ENCODE results near the gene ARHGAP31. TPM values are rescaled to one million over a fixed set of nuclear protein-coding genes. Genes with fewer than 3 reads are reported as not detected.
"Not testable (repeated sequence)": the region's sequence is repeated elsewhere in the genome, so short reads cannot be mapped to it uniquely, and the experiment has no call there.

The ARHGAP31 gene
- total RNA-seq, 1 donor from 2014 or later: 25.4 TPM

DNA sequence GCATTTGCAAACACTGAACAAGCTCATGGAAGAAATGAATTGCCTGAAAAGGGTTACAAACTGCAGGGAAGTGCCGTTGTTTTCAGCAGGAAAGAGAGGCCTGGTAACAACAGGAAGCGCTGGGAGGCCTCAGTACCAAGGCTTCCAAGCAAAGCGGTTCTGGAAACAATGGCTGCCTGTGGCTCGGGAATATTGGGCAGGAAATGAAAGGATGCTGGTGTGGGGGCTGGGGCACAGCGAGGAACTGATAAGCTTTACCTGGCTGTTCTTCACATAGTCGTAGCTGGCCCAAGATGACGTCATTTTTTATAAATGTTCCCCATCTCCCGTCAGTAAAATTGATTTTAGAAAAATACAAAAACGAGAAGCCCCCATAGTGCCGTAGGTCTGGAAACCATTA, 55.9 kb downstream of the ARHGAP31 start:
- DNase-seq (ENCODE audit: low spot score): no peak

DNA sequence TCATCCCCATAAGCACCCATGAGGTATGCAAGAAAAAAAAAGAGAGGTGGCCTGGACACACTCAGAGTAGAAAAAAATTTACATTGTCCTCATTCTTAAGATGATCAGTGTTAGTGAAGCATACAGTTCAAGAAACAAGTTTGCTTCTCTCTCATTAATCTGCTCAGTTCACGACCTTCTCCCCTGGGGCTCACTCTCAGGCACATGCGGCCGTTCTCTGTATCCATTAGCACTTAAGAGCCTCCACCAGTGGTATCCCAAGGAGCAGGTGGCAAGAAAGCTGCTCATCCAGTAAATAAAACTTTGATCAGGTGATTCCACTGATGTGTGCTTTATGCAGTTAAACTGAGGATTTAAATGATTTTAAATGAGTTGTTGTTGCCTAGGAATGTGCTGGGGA, 57.4 kb downstream of the ARHGAP31 start:
- no peak for DNase-seq (ENCODE audit: low spot score)

DNA sequence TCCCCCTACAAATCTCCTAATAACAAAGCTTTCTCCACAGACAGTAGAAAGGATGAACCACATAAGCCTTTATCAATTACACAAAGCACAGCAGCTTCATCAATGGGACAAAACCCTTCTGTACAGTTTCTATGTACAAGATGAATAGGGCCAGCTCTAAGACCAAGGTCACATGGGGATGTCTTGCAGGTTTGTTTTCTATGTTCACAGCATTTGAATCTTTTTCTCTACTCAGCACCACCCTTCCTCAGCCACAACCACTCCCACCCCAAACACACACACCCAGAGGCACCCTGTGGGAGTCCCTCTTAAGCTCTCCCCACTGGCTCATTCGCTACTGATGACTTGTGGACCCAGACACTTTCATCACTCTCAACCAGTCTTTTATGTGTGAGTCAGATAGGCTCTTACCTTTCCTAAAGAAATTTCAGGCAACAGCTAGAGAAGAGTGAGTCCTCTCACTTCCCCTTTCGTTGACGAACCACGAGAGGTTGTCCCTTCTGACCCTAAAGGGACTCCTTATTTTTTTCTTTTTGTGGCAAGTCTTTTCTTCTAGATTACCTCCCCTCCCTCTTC, 57.9 kb downstream of the ARHGAP31 start:
- DNase-seq (ENCODE audit: low spot score): no peak

DNA sequence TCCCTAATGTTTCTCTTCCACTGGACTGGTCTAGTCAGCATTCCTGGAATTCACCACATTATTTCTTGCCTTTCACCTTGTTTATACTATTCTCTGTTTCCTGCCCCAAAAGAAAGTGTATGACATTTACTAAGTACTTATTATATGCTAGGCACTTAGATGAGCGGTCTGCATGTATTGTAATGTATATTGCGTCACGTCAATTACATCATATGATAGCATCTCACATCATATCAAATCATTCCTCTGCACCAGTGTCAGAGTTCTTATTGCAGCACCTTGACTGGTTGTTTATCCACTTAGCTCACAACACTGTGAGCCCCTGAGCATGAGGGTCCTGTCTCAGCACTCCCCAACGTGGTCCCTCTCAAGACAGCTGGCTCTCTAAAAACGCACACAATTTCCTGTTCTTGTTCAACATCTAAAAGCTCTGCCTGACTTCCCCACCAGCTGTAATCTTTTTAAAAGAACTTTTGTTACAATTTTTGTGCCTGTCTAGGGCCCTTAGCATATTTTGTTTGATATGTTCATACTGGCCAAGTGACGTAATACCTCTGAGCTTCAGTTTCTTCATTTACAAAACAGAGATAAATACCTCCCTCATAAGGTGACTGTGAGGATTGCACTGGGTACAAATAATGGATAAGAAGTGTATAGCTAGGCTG, 58.8 kb downstream of the ARHGAP31 start:
- no peak for DNase-seq (ENCODE audit: low spot score)

DNA sequence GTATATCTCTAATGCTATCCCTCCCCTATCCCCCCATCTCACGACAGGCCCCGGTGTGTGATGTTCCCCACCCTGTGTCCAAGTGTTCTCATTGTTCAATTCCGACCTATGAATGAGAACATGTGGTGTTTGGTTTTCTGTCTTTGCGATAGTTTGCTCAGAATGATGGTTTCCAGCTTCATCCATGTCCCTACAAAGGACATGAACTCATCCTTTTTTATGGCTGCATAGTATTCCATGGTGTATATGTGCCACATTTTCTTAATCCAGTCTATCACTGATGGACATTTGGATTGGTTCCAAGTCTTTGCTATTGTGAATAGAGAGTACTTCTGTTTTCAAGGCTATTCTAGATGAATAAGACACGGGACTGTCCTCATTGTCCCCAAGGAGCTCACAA, 61.4 kb downstream of the ARHGAP31 start:
- DNase-seq (ENCODE audit: low spot score): not testable (repeated sequence)

DNA sequence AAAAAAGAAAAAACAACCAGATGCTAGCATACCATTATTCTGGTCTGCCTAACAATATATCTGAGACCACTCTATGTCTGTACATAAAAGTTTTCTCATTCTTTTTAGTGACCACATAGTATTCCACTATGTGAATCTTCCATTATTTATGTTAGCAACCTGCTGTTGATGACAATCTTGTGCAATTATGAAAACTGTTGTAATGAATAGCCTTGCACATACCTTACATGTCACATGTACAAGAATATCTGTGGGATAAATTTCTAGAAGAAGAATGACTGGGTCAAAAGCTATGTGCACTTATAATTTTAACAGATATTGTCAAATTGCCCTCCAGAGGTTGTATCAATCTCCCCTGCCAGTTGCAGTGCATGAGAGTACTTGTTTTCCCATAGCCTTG, 62.5 kb downstream of the ARHGAP31 start:
- DNase-seq (ENCODE audit: low spot score): no peak

DNA sequence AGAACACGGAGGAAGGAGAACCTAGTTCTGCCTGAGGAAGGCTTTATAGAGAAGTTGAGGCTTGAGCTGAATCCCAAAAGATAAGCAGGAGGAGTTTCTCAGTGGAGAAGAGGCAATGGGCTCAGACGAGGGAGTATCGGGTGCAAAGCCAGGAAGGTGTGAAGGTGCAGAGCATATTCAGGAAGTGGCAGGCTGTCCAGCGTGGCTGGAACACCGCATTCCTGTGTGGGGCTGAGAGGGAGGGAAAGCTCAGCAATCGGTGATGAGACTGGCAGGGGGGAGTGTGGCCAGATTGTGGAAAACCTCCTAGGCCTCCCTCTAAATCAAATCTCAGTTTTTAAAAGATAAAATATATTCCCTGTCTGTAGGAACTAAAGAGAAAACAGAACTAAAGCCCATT, 63.0 kb downstream of the ARHGAP31 start:
- no peak for DNase-seq (ENCODE audit: low spot score)

DNA sequence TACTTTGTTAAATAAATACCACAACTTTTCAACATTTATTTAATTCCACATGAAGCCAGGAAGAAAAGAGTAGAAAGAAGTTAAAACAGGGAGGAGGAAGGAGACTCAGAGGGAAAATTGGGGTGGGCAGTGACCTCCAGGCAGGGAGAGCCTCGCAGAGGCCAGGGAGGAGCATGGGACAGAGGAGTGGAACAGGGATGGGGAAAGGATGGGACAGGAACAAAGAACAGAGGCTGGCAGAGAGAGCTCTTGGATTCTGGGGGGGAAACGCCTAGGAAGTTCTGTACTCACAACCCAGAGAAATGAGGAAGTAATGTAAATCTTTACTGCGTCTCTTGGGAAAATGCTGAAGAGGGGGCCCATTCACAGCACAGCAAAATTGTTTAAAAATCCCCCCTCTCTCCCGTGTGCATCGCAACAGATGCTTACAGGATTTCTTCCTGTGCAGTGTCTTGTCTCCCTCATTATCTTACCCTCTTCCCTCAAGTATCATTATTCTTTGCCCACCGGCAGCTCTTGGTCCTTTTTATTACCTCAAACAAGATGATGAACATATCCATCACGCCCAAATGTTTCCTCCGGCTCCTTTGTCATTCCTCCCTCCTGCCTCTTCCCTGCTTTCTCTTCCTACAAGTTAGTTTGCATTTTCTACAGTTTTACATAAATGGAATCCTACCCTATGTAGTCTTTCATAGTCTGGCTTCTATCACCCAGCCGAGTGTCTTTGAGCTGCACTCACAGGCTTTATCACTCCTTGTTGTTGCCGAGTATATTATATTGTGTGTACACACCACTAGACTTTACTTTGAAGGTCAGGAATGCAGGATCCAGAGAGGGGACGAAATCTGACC, 65.5 kb downstream of the ARHGAP31 start:
- no peak for DNase-seq (ENCODE audit: low spot score)

DNA sequence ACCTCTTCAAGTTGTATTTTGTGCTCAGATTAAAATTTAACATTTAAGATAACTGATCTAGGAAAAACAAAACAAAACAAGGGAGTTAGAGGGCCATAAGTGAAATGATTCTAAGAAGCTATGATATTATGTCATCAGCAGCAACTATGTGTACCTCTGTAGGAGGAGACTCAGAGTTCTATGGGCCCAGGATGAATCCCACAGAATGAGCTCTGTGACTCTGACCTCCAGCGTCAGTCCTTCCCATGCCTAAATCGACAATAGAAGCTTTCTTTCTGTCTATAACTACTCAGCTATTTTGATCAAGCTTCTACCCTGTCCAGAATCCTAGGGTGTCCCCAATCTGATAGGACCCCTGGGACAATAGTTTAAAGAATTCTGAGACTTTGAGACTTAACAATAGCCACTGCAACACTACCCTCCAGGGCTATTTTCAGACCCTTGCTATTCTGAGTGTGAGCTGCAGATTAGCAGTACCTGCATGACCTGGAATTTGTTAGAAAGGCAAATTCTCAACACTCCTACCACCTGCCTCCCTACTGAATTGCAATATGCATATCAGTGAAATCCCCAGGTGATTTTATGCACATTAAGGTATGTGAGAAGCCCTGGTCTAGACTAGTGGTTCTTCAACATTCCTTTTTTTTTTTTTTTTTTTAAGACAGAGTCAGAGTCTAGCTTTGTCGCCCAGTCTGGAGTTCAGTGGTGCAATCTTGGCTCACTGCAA, 66.7 kb downstream of the ARHGAP31 start:
- DNase-seq (ENCODE audit: low spot score): no peak

DNA sequence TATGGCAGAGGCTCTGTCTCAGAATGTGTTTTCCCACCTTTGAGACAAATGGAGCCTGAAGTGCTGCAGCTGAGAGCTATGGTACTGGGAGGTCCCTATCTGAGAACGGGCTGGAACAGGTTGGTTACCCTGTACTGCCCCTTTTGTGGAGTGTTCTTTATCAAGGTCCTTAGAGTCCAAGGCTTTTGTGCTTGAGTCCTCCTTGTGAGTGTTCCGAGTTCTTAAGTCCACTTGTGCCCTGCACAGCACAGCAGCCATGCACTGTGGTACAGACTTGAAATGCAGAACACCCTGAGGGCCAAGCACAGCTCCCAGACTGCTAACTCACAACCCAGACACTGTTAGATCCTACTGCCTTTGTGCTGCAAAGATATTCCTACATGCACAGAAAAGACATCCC, 67.8 kb downstream of the ARHGAP31 start:
- DNase-seq (ENCODE audit: low spot score): no peak

DNA sequence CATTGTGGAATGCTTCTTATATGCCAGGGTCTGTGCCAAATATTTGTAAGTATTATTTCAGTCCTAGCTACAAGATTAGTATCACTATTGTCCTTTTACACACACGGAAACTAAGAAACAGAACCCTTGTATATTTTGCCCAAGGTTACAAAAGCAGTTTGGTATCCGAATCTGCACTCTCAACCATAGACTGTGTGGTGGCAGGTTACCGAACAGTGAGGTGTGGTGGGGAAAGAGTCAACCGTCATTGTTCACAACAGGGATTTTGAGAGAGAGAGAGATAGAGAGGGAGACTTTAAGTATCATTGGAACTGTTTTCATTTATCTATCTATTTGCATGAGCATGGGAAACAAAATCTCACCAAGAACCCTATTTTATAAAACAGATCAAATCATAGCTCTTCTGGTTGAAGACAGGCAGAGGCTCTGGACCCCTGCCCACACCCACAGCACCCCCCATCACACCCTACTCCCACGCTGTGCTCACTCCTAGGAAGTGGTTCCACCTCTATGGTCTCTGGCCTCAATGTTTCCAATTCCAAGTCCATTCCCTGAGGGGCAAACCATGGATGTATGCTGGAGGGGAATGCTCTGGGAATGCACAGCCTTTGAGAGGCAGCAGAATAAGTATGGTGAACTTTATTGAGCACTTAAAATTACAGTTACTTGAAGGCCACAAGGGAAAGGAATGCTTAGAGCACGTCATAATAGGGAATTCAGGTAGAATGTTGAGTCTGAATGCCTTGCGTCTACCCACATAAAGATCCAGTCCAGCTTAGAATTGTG, 69.0 kb downstream of the ARHGAP31 start:
- no peak for DNase-seq (ENCODE audit: low spot score)

DNA sequence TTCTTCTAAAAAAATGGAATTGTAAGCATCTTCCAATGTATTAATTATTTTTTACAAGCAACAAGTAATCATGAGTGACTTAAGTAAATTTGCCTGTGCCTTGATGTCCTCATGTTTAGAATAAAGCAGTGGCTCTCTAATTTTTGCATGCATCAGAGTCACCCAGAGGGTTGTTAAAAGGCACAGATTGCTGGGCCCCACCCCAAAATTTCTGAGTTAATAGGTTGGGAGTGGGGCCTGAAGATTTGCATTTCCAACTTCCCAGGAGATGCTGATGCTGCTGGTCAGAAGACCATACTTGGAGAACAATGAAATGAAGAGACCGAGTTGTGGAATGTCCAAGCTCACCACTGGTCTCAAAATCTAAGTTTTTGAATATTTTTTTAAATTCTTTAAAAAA, 70.2 kb downstream of the ARHGAP31 start:
- no peak for DNase-seq (ENCODE audit: low spot score)

DNA sequence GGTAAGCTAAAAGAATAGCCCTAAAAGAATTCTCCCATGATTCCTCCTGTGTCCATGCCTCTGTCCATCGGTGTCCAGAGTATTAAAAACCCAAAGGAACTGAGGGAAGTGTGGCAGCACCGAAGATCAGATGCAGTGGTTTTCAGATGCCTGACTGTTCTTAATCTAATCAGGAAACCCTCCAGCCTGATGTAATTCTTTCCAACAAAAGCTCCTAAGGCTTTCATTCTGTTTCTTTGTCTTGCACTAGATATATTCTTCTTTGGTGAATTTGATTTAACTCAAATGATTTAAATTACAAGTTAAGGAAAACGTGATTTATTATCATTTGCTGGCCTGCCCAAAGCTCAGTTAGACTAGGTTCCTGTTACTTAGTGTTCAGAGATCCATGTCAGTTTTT, 71.2 kb downstream of the ARHGAP31 start:
- no peak for DNase-seq (ENCODE audit: low spot score)

DNA sequence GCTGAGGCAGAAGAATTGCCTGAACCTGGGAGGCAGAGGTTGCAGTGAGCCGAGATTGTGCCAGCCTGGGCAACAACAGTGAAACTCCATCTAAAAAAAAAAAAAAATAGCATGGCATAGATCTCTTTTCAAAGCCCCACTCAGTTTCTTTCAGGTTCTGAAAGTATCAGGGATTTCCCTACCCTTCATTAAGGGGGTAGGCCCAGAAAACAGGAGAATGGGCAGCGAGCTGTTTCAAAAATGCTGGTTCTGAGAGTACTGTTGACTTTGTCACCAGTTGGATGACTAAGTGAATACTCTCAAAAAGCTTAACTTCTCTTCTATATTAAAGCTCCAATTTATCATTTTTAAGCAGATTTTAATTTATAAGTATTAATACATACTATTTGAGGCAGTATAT, 72.8 kb downstream of the ARHGAP31 start:
- no peak for DNase-seq (ENCODE audit: low spot score)

DNA sequence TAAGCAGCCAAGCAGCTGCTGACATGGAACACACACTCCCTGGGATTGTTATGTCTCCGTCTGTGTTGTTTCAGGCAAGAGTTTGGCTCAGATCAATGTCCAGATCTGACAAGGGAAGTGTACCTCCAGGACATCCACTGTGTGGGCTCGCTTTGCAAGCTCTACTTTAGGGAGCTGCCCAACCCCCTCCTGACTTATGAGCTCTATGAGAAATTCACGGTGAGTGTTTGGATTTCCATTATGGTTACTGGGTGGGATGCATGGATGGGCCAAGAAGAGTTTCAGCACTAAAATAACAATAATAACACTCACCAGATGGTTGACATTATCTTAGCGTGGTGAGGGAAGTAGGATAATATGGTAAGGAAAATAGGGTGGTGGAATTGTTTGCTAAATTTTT, 74.1 kb downstream of the ARHGAP31 start:
- DNase-seq (ENCODE audit: low spot score): no peak

DNA sequence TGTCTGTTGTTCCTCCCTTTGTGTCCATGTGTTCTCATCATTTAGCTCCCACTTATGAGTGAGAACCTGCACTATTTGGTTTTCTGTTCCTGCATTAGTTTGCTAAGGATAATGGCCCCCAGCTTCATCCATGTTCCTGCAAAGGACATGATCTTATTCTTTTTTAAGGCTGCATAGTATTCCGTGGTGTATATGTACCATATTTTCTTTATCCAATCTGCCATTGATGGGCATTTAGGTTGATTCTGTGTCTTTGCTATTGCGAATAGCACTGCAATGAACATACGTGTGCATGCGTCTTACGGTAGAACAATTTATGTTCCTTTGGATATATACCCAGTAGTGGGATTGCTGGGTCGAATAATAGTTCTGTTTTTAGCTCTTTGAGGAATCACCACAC, 77.6 kb downstream of the ARHGAP31 start:
- not testable (repeated sequence) for DNase-seq (ENCODE audit: low spot score)

DNA sequence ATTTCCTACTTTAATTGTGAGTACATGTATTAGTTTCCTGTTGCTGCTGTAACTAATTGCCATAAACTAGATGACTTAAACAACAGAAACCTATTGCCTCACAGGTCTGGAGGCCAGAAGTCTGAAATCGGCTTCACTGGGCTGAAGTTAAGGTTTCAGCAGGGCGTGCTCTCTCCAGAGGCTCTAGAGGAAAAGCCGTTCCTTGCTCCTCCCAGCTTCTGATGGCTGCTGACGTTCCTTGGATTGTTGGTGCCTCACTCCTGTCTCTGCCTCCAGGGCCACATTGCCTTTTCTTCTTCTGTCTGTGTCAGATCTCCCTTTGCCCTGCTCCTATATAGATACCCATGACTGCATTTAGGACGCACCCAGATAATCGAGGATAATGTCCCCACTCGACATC, 80.9 kb downstream of the ARHGAP31 start:
- no peak for DNase-seq (ENCODE audit: low spot score)

DNA sequence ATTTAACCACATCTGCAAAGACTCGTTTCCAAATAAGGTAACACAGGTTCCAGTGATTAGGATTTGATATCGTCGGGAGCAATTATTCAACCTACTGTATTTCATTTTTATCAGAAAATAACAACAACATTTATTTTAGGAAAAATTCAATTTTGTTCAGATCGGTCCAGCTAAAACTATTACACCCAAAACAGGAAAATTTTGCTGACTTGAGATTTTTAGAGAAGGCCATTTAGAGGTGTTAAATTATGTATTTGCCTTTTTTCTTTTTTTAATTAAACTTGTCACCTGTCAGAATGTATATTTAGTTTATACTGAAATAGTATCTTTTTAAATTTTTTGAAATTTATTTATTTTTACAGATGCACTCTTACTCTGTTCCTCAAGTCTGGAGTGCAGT, 81.3 kb downstream of the ARHGAP31 start:
- DNase-seq (ENCODE audit: low spot score): no peak

DNA sequence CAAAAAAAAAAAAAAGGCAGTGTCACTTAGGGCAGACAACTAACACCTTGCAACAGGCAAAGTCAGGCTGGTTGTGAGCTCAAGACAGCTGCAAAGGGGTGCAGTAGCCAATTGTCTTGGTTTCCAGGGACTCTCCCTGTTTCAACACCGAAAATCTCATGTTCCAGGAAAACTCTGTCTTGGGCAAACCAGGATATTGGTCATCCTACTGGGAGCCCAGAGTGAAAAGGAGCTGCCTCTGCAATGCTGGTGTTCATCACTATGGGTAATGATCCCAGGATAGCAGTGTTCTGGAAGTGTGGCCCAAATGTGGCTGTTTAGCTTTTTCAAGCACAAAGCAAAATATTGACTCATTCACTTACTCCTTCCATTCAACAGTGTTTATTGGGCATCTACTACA, 82.6 kb downstream of the ARHGAP31 start:
- no peak for DNase-seq (ENCODE audit: low spot score)

DNA sequence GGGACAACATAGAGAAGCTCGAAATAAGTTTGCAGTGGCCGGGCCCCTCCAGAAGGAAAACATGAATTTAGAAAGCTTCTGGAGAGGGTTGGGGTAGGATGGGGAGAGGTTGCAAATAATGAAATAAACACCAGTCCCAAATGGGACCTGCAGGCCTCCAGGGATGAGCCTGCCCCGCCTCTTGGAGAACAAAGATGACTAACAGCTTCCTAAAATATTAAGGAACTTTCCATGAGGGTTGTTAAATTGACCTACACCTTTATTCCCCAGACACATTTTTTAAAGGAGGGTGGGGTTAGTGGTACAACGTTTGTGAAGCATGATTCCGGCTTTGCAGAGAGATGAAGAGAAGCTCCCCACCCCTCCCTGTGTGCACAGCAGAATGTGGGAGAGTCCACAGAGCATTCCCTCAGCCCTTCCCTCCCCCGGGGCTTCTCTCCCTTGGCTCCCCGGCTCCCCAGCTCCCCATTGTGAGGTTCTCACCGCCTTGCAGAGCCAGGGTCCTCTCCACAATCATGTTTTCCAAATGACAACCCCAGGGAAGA, 84.1 kb downstream of the ARHGAP31 start:
- no peak for DNase-seq (ENCODE audit: low spot score)

DNA sequence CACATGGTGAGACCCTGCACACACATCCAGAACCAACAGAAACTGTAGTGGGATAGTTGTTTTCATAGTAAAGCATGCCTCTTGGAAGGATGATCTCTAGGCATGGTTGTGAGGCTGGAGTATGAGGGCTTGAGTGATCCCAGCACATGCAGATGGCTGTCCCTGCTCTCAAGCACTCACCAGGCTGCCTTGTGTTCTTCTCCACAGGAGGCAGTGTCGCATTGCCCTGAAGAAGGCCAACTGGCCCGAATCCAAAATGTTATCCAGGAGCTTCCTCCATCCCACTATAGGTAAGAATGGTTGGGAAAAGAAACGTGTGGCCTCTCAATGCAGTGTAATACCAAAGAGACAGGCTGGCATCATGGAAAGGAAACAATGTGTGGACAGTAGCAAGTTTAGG, 86.5 kb downstream of the ARHGAP31 start:
- no peak for DNase-seq (ENCODE audit: low spot score)
